IgD-negative memory B cell (primary cell): ENCODE measurements around the gene CMA1. TPM values are rescaled to one million over a fixed set of nuclear protein-coding genes. Genes with fewer than 3 reads are reported as not detected.
"Not testable (repeated sequence)": the region's sequence is repeated elsewhere in the genome, so short reads cannot be mapped to it uniquely, and the experiment has no call there.

Experiments
- H3K27ac Mint-ChIP-seq, 3 donors: one replicate each; pipeline ENCODE4 v1.8.0; 2020 to 2022; ENCODE audit warnings: mild to moderate bottlenecking in 3 of 3, mixed read lengths in 3 of 3, moderate library complexity in 1 of 3
- H3K27me3 Mint-ChIP-seq: one replicate; pipeline ENCODE4 v1.8.0; 2021; ENCODE audit warnings: mixed read lengths
- H3K36me3 Mint-ChIP-seq: one replicate; pipeline ENCODE4 v1.8.0; 2020; ENCODE audit warnings: mild to moderate bottlenecking, mixed read lengths
- H3K4me1 Mint-ChIP-seq, 3 donors: one replicate each; pipeline ENCODE4 v1.8.0; 2020 to 2022; ENCODE audit warnings: mixed read lengths in 3 of 3, mild to moderate bottlenecking in 1 of 3
- H3K4me3 Mint-ChIP-seq, 4 donors: one replicate each; pipeline ENCODE4 v1.8.0; 2020 to 2022; ENCODE audit warnings: mild to moderate bottlenecking in 4 of 4, mixed read lengths in 4 of 4, moderate library complexity in 3 of 4
- H3K9me3 Mint-ChIP-seq, 3 donors: one replicate each; pipeline ENCODE4 v1.8.0; 2020 to 2021; ENCODE audit warnings: mixed read lengths in 3 of 3, mild to moderate bottlenecking in 1 of 3
- polyA plus RNA-seq: library from polyadenylated mRNA; unstranded; fragments of 300-500 nt; fragmentation: Illumina TruSeq; gene quantifications from one replicate; pipeline ENCODE4 v1.2.3, GENCODE V29; 2021

The CMA1 gene
- polyA plus RNA-seq = not detected

- Mint-ChIP-seq H3K36me3 (peaks cover 5% of the 10 kb centered on the region), H3K4me3 (no peak within 1 kb of the TSS), H3K27me3 (peaks cover 6% of the 10 kb centered on the region), H3K4me1 (no peaks in the 10 kb centered on the region), H3K27ac (no peak within 1 kb of the TSS), H3K9me3 (no peaks in the 10 kb centered on the region)
Measured at GRCh38 chr14:24508155-24508840, at the start of gene CMA1. Gene CMA1, minus strand, starts transcription at chr14:24508265. Its CDS starts 30 bp downstream, at chr14:24508235.

DNA sequence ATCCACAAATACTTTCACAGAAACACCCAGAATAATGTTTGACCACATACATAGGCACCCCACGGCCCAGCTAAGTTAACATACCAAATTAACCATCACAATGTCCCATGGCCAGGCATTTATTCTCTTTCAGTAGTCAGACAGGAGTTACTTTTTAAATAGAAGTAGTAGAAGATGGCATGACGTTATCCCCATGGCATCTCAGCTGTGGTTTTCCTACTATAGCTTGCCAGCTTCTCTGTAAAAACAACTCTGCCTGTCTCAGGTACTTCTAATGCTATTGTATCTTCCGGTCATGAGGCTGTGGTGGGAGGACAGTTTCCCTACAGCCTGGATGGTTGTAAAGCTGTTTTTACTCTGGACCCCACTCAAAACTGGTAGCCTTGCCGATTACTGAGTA is 48.7 kb upstream of the CMA1 start:
- Mint-ChIP-seq H3K4me1 (no peaks in the 10 kb centered on the region), H3K27ac (no peak overlapping the region), H3K36me3 (no peaks in the 10 kb centered on the region), H3K9me3 (peaks cover 0 to 9% (median 4%) of the 10 kb centered on the region in 3 donors), H3K4me3 (no peak overlapping the region), H3K27me3 (peaks cover 11% of the 10 kb centered on the region)

GRCh38 chr14:24549064-24549463 is 41.0 kb upstream of the CMA1 start:
- H3K27me3 Mint-ChIP-seq, H3K36me3 Mint-ChIP-seq, H3K27ac Mint-ChIP-seq, H3K4me3 Mint-ChIP-seq, H3K4me1 Mint-ChIP-seq: not testable (repeated sequence)
- peaks cover 2 to 41% (median 34%) of the 10 kb centered on the region in 3 donors for H3K9me3 Mint-ChIP-seq

- H3K36me3 Mint-ChIP-seq = peaks cover 5% of the 10 kb centered on the region
- H3K27me3 Mint-ChIP-seq = peaks cover 9% of the 10 kb centered on the region
- no peaks in the 10 kb centered on the region for H3K4me1 Mint-ChIP-seq
- no peak overlapping the region for H3K27ac Mint-ChIP-seq
- H3K4me3 Mint-ChIP-seq = no peak overlapping the region
- peaks cover 5 to 36% (median 28%) of the 10 kb centered on the region in 3 donors for H3K9me3 Mint-ChIP-seq
Measured at GRCh38 chr14:24542346-24542936, 34.4 kb upstream of the CMA1 start.

GRCh38 chr14:24535737-24536136 is 27.7 kb upstream of the CMA1 start:
- Mint-ChIP-seq H3K36me3 (no peaks in the 10 kb centered on the region), H3K4me1 (no peaks in the 10 kb centered on the region), H3K4me3 (no peak overlapping the region), H3K27ac (no peak overlapping the region), H3K27me3 (peaks cover 13% of the 10 kb centered on the region), H3K9me3 (peaks cover 2 to 17% (median 6%) of the 10 kb centered on the region in 3 donors)

DNA sequence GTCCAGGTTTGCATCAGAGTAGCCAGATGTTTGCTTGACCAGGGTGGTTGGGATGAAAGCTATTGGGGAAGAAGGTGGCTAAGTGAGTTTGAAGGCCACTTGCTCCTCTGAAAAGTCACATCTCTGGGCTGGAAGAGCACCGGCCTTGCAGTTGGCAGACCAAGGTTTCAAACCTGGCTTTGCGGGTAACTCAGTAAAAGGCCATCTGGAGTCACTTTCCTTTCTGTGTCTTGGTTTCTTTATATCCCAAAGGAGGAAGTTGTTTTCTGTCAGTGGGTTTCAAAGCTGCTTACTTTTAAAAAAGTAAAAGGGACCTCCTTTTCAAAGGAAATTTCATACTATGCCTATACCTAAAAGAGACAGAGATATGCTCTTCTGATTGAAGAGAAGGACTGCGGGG is 26.2 kb upstream of the CMA1 start:
- H3K27ac Mint-ChIP-seq = peak overlapping the region in 1 of 3 donors; percentile 40
- no peaks in the 10 kb centered on the region for H3K36me3 Mint-ChIP-seq
- peaks cover 15% of the 10 kb centered on the region for H3K27me3 Mint-ChIP-seq
- H3K4me1 Mint-ChIP-seq = no peaks in the 10 kb centered on the region
- H3K4me3 Mint-ChIP-seq = no peak overlapping the region
- H3K9me3 Mint-ChIP-seq = peaks cover 2 to 6% (median 2%) of the 10 kb centered on the region in 3 donors

GRCh38 chr14:24525877-24526620 is 18.0 kb upstream of the CMA1 start:
- H3K9me3 Mint-ChIP-seq, H3K4me1 Mint-ChIP-seq, H3K4me3 Mint-ChIP-seq, H3K27me3 Mint-ChIP-seq, H3K27ac Mint-ChIP-seq, H3K36me3 Mint-ChIP-seq: not testable (repeated sequence)

GRCh38 chr14:24518851-24519250 is 10.8 kb upstream of the CMA1 start:
- Mint-ChIP-seq H3K27me3 (peaks cover 2% of the 10 kb centered on the region), H3K36me3 (peaks cover 1% of the 10 kb centered on the region), H3K9me3 (no peaks in the 10 kb centered on the region), H3K4me1 (no peaks in the 10 kb centered on the region), H3K4me3 (no peak overlapping the region), H3K27ac (no peak overlapping the region)

- no peaks in the 10 kb centered on the region for H3K36me3 Mint-ChIP-seq
- no peaks in the 10 kb centered on the region for H3K4me1 Mint-ChIP-seq
- H3K27ac Mint-ChIP-seq = no peak overlapping the region
- H3K4me3 Mint-ChIP-seq = no peak overlapping the region
- peaks cover 2% of the 10 kb centered on the region for H3K27me3 Mint-ChIP-seq
- no peaks in the 10 kb centered on the region for H3K9me3 Mint-ChIP-seq
Measured at GRCh38 chr14:24514209-24514608, 6.1 kb upstream of the CMA1 start.

- Mint-ChIP-seq H3K4me3 (no peak overlapping the region), H3K9me3 (no peaks in the 10 kb centered on the region), H3K4me1 (no peaks in the 10 kb centered on the region), H3K27me3 (peaks cover 2% of the 10 kb centered on the region), H3K36me3 (no peaks in the 10 kb centered on the region), H3K27ac (no peak overlapping the region)
Measured at GRCh38 chr14:24513009-24513408, 4.9 kb upstream of the CMA1 start.

GRCh38 chr14:24506443-24506842 is 1.6 kb downstream of the CMA1 start:
- no peak overlapping the region for H3K27ac Mint-ChIP-seq
- peaks cover 0 to 4% (median 0%) of the 10 kb centered on the region in 3 donors for H3K9me3 Mint-ChIP-seq
- no peaks in the 10 kb centered on the region for H3K4me1 Mint-ChIP-seq
- H3K4me3 Mint-ChIP-seq = no peak overlapping the region
- peaks cover 6% of the 10 kb centered on the region for H3K27me3 Mint-ChIP-seq
- H3K36me3 Mint-ChIP-seq = peaks cover 9% of the 10 kb centered on the region

DNA sequence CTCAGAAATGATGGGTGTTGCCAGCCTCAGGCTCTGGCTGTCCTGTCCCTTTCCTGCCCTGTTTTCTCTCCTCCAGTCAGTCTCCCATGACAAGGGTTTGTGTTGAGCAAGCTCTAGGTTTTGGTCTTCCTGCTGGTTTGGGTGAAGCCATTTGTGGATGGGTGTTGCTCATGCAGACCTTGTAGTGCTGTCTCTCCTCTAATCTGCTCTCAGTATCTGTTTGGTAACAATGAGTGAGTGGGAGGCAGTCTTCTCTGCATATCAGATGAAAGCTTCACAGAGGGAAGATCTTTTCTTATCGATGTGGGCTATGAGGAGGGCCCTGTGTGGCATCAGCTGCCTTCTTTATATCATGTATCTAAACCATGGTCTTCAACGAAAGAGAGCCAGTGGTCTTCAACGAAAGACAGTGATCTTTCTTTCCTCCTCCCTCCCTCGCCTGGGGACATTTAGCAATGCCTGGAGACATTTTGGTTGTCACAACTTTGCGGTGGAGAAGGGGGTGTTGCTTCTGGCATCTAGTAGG is 3.6 kb downstream of the CMA1 start:
- Mint-ChIP-seq H3K9me3 (peaks cover 0 to 4% (median 0%) of the 10 kb centered on the region in 3 donors), H3K27me3 (peaks cover 4% of the 10 kb centered on the region), H3K4me3 (no peak overlapping the region), H3K4me1 (no peaks in the 10 kb centered on the region), H3K36me3 (peaks cover 9% of the 10 kb centered on the region), H3K27ac (no peak overlapping the region)

DNA sequence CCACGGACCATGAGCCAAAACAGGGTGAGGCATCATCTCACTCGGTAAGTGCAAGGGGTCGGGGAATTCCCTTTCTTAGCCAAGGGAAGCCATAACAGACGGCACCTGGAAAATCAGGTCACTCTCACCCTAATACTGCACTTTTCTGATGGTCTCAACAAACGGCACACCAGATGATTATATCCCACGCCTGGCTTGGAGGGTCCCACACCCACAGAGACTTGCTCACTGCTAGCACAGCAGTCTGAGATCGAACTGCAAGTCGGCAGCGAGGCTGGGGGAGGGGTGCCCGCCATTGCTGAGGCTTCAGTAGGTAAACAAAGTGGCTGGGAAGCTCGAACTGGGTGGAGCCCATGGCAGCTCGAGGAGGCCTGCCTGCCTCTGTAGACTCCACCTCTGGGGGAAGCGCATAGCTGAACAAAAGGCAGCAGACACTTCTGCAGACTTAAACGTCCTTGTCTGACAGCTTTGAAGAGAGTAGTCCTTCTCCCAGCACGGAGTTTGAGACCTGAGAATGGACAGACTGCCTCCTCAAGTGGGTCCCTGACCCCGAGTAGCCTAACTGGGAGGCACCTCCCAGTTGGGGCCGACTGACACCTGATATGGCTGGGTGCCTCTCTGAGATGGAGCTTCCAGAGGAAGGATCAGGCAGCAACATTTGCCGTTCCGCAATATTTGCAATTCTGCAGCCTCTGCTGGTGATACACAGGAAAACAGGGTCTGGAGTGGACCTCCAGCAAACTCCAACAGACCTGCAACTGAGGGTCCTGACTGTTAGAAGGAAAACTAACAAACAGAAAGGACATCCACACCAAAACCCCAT is 16.3 kb downstream of the CMA1 start:
- H3K27me3 Mint-ChIP-seq = peaks cover 11% of the 10 kb centered on the region
- H3K4me1 Mint-ChIP-seq, H3K9me3 Mint-ChIP-seq, H3K36me3 Mint-ChIP-seq, H3K27ac Mint-ChIP-seq, H3K4me3 Mint-ChIP-seq: not testable (repeated sequence)

- Mint-ChIP-seq H3K27me3 (no peaks in the 10 kb centered on the region), H3K4me3 (peak overlapping the region in 1 of 4 donors; percentile 37), H3K9me3 (peaks cover 0 to 1% (median 0%) of the 10 kb centered on the region in 3 donors), H3K27ac (no peak overlapping the region), H3K36me3 (no peaks in the 10 kb centered on the region), H3K4me1 (peaks cover 0 to 16% (median 10%) of the 10 kb centered on the region in 3 donors)
Measured at GRCh38 chr14:24483604-24484252, 24.3 kb downstream of the CMA1 start.
